HFFc6 (cell line): Measurements from ENCODE around the gene ASIP. TPM values are rescaled to one million over a fixed set of nuclear protein-coding genes. Genes with fewer than 3 reads are reported as not detected.
A peak's percentile ranks its signal among the peaks of the same experiment; 100 is the strongest.

ENCODE experiments used
- DNase-seq: peaks from one replicate; pipeline ENCODE4 v3.0.0-alpha.2; 2018
- H3K27ac Mint-ChIP-seq: 2 replicates; pipeline ENCODE4 v1.8.0; 2020; ENCODE audit warnings: mild to moderate bottlenecking, mixed read lengths
- H3K27me3 Mint-ChIP-seq: 2 replicates; pipeline ENCODE4 v1.8.0; 2021; ENCODE audit warnings: mild to moderate bottlenecking, moderate library complexity, mixed read lengths; ENCODE audit not compliant: insufficient read depth
- H3K36me3 Mint-ChIP-seq: 2 replicates; pipeline ENCODE4 v1.8.0; 2021; ENCODE audit warnings: low read depth, mixed read lengths
- H3K4me1 Mint-ChIP-seq: 2 replicates; pipeline ENCODE4 v1.8.0; 2020; ENCODE audit warnings: low read depth, mixed read lengths
- H3K4me3 Mint-ChIP-seq: 2 replicates; pipeline ENCODE4 v1.8.0; 2020; ENCODE audit warnings: mild to moderate bottlenecking, moderate library complexity, mixed read lengths
- H3K9me3 Mint-ChIP-seq: 2 replicates; pipeline ENCODE4 v1.8.0; 2020; ENCODE audit warnings: mild to moderate bottlenecking, mixed read lengths
- total RNA-seq, 6 experiments: library from RNA; stranded (reverse); fragmentation: NEBNext Ultra II Directional; extraction: Animal tissue kit (Norgen Biotek cat#: 25700); gene quantifications; 2 replicates in 1 of 6; 3 replicates in 5 of 6; pipeline ENCODE4 v1.2.3, GENCODE V29; 2021
- TF ChIP-seq, protein P1 (sequence below): fragments of 200-600 bp; sonication (generic); IDR thresholded peaks from 2 replicates; pipeline ENCODE4 v1.5.0; 2021; ENCODE audit warnings: antibody characterized with exemption, mild to moderate bottlenecking

The ASIP gene
- total RNA-seq, 6 experiments from 2014 or later = not detected

DNA sequence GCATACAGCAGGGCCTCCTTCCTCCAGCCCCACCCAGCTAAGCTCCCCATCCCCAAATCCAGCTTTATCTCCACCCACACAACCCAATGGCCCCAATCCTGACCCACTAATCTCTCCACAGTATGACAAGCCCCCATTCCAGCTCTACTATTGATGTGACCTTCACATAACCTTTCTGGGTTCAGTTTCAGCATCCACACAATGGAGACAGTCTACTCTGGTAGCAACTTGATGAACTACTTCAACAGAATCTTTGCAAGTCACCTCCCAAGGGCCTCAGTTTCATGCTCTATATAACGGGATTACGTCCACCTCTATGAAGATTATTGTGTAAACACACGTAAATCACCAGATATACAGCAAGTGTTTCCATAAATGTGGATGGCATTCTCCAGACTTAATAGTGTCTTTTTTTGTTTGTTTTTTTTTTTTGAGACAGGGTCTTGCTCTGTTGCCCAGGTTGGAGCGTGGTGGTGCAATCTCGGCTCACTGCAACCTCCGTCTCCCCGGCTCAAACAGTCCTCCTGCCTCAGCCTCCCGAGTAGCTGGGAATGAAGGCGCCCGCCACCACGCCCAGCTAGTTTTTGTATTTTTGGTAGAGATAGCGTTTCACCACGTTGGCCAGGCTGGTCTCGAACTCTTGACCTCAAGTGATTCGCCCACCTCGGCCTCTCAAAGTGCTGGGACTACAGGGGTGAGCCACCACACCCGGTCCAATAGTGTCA, 60.5 kb downstream of the ASIP start:
- no peak for DNase-seq
- H3K27ac Mint-ChIP-seq = peak overlapping the region; percentile 91
- H3K4me1 Mint-ChIP-seq = peaks cover 11% of the 10 kb centered on the region
- peaks cover 4% of the 10 kb centered on the region; the same call in 1 of the 2 replicates for H3K27me3 Mint-ChIP-seq
- no peaks in the 10 kb centered on the region for H3K9me3 Mint-ChIP-seq
- H3K4me3 Mint-ChIP-seq = peak overlapping the region; percentile 94; the same call in 1 of the 2 replicates
- H3K36me3 Mint-ChIP-seq = peaks cover 5% of the 10 kb centered on the region; the same call in 1 of the 2 replicates
- TF ChIP-seq, protein P1, sequence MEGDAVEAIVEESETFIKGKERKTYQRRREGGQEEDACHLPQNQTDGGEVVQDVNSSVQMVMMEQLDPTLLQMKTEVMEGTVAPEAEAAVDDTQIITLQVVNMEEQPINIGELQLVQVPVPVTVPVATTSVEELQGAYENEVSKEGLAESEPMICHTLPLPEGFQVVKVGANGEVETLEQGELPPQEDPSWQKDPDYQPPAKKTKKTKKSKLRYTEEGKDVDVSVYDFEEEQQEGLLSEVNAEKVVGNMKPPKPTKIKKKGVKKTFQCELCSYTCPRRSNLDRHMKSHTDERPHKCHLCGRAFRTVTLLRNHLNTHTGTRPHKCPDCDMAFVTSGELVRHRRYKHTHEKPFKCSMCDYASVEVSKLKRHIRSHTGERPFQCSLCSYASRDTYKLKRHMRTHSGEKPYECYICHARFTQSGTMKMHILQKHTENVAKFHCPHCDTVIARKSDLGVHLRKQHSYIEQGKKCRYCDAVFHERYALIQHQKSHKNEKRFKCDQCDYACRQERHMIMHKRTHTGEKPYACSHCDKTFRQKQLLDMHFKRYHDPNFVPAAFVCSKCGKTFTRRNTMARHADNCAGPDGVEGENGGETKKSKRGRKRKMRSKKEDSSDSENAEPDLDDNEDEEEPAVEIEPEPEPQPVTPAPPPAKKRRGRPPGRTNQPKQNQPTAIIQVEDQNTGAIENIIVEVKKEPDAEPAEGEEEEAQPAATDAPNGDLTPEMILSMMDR = no peak

DNA sequence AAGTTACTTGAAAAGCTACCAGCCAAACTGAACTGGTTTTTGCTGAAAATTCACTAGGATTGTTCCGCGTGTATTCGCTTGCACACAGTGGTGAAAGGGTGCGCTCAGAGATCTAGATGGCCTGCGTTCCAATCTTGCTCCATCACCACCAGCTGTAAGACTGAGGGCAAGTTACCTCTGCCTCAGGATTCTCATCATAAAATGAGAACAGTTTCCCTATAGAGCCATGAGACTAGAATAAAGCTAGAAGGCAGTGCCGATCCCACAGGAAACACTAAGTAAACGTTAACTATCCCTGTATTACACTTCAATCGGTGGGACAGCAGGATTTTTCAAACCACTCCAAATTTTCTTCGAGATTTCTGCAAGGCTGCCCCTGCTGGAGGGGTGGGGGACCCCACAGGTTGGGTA, 61.1 kb downstream of the ASIP start:
- Mint-ChIP-seq H3K4me1 (peaks cover 11% of the 10 kb centered on the region), H3K27me3 (peaks cover 4% of the 10 kb centered on the region; the same call in 1 of the 2 replicates), H3K27ac (peak overlapping the region; percentile 91), H3K36me3 (peaks cover 5% of the 10 kb centered on the region; the same call in 1 of the 2 replicates), H3K4me3 (peak overlapping the region; percentile 94; the same call in 1 of the 2 replicates), H3K9me3 (no peaks in the 10 kb centered on the region)
- TF ChIP-seq, protein P1 = peak; percentile 56; the same call in 1 of the 2 replicates
- peak; percentile 21 for DNase-seq

DNA sequence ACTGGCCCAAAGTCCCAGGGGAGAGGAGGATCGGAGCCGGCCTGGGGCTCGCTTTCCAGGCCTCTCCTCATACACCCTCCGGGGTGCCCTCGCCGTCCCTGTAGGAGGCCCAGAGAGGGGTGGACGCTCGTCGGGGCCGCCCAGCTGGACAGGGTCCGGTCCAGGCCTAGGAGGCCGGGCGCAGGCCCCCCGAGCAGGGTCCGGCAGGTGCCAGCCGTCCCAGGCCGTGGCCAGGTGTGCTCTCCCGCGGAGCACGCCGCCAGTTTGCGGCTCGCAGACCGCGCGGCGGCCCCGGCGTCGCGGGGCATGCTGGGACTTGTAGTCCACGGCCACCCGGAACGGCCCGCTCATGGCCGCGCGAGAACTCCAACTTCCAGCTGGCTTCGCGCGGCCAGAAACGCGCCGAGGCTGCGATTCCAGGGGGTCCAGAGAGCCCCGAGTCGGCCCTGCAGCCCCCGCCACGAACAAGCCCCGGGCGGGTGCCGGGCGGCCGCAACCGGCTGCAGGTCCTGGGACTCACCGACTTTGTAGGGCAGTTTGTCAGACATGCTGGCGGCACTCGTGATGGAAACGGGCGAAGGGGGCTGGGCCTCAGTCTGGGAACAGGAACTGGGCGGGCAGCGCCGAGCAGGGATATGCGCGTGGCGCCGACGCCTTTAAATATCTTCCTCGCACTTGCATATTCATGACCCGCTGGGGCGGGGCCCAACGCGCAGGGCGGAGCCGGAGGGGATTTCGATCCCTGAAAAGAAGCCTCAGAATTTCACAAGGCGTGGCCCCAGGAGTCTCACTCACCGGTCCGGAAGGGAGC, 61.7 kb downstream of the ASIP start, which contains the start of gene AHCY:
AHCY (minus strand) TSS at position 633 of the 811 bp plus-strand sequence; CDS start at position 548, 85 bp downstream.
- Mint-ChIP-seq H3K4me3 (peak within 1 kb of the TSS; percentile 94; the same call in 1 of the 2 replicates), H3K9me3 (no peaks in the 10 kb centered on the region), H3K27me3 (peaks cover 4% of the 10 kb centered on the region; the same call in 1 of the 2 replicates), H3K4me1 (peaks cover 11% of the 10 kb centered on the region), H3K36me3 (peaks cover 5% of the 10 kb centered on the region; the same call in 1 of the 2 replicates), H3K27ac (peak within 1 kb of the TSS; percentile 91)
- TF ChIP-seq, protein P1 = no peak; the same call in 1 of the 2 replicates
- DNase-seq = peak; percentile 94

DNA sequence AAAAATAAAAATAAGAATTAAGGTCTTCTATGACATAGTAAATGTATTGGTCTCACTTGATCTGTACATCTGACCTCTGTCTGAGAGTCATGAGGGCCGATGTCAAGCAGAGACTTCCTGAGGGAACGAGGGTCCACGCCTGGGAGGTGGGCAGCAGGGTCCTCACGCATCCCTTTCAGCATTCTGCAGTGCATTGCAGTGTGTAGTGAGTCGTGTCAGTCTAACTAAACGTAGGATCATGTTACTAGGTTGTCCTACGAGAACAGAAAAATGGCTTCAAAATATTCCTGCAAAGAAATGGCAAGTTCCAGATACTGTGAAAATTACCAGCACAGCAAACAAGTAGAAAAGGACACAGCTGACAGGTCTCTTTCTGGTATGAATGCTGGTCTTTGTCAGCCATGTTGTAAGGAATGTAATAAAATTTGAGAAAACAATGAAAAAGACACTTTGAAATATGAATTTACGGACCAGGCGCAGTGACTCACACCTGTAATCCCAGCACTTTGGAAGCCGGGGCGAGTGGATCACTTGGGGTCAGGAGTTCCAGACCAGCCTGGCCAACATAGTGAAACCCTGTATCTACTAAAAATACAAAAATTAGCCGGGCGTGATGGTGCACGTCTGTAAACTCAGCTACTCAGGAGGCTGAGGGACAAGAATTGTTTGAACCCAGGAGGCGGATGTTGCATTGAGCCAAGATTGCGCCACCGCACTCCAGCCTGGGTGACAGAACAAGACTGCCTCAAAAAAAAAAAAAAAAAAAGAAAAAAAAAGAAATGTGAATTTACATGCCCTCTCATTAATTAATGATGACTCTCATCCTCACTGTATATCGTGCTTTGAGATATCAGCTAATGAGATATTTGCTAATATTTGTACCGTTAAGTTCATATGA, 64.4 kb downstream of the ASIP start:
- Mint-ChIP-seq H3K9me3 (no peaks in the 10 kb centered on the region), H3K4me3 (no peak overlapping the region)

More for the DNA sequence above, 64.4 kb downstream of the ASIP start:
- Mint-ChIP-seq H3K4me1 (peaks cover 11% of the 10 kb centered on the region), H3K27ac (no peak overlapping the region), H3K27me3 (peaks cover 4% of the 10 kb centered on the region; the same call in 1 of the 2 replicates), H3K36me3 (peaks cover 5% of the 10 kb centered on the region; the same call in 1 of the 2 replicates)
- TF ChIP-seq, protein P1 = no peak
- DNase-seq = no peak
